ENCODE measurements around the gene RAB3IL1.

DNA sequence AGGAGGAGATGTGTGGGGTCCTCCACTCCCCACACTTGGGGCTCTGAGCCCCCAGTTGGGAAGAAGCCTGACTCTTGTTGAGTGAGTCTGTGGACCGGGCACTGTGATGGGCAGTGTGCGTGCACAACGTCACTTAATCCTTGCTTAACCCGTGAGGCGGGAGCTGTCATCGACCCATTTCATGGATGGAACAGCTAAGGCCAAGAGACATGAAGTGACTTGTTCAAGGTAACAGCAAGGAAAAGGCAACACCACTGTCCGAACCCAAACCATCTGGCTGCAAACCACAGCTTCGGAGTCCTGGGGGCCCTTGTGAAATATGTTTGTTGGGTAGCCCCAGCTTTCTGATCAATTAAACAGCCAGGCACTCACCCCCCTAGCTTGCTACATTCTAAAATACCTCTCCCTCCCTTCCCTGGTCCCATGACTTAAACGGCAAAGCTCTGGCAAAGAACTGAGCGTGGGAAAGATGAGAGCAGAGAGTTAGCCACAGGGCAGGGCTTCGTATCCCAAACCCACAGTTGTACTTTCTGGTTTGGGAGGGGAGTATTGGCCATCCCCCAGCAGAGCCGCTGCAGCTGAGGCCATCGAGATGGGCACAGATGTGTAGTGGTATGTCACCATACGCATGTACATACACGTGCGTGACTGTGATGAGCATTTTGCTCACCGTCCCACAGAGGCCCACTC, 63.0 kb downstream of the RAB3IL1 start:
- TF ChIP-seq, protein P1, sequence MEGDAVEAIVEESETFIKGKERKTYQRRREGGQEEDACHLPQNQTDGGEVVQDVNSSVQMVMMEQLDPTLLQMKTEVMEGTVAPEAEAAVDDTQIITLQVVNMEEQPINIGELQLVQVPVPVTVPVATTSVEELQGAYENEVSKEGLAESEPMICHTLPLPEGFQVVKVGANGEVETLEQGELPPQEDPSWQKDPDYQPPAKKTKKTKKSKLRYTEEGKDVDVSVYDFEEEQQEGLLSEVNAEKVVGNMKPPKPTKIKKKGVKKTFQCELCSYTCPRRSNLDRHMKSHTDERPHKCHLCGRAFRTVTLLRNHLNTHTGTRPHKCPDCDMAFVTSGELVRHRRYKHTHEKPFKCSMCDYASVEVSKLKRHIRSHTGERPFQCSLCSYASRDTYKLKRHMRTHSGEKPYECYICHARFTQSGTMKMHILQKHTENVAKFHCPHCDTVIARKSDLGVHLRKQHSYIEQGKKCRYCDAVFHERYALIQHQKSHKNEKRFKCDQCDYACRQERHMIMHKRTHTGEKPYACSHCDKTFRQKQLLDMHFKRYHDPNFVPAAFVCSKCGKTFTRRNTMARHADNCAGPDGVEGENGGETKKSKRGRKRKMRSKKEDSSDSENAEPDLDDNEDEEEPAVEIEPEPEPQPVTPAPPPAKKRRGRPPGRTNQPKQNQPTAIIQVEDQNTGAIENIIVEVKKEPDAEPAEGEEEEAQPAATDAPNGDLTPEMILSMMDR (IDR thresholded peaks at IDR 0.05), result no peak
- no peak for TF ChIP-seq POLR2A (IDR thresholded peaks at IDR 0.05)
